Liver (tissue), 9 donors: Measurements from ENCODE around the gene ZNF778. TPM values are rescaled to one million over a fixed set of nuclear protein-coding genes. Genes with fewer than 3 reads are reported as not detected.

Source experiments
- DNase-seq: peaks from one replicate; pipeline ENCODE4 v3.0.0-alpha.2; 2017; ENCODE audit warnings: low spot score
- H3K27ac ChIP-seq, 2 donors: one replicate each; pipeline ENCODE4 v1.7.0; 2013; ENCODE audit warnings: inconsistent platforms in 2 of 2, low read length in 2 of 2, control low read depth in 1 of 2, low read depth in 1 of 2, mild to moderate bottlenecking in 1 of 2
- H3K27me3 ChIP-seq, 4 donors: one replicate each; pipeline versions ENCODE4 v1.6.1 to v1.7.0; 2013; ENCODE audit warnings: low read length in 3 of 4, inconsistent platforms in 1 of 4, mild to moderate bottlenecking in 1 of 4, moderate library complexity in 1 of 4; ENCODE audit not compliant: control insufficient read depth in 4 of 4, insufficient read depth in 4 of 4
- H3K36me3 ChIP-seq, 4 donors: one replicate each; pipeline versions ENCODE4 v1.6.1 to v1.7.0; 2013; ENCODE audit warnings: low read length in 3 of 4, mild to moderate bottlenecking in 3 of 4, low read depth in 1 of 4, moderate library complexity in 1 of 4; ENCODE audit not compliant: control insufficient read depth in 4 of 4, insufficient read depth in 3 of 4
- H3K4me1 ChIP-seq, 4 donors: one replicate each; pipeline versions ENCODE4 v1.6.1 to v1.7.0; 2013; ENCODE audit warnings: low read length in 3 of 4, mild to moderate bottlenecking in 3 of 4, moderate library complexity in 1 of 4; ENCODE audit not compliant: control insufficient read depth in 4 of 4, insufficient read depth in 4 of 4
- H3K4me3 ChIP-seq, 3 donors: one replicate each; pipeline versions ENCODE4 v1.6.1 to v1.7.0; 2013; ENCODE audit warnings: low read length in 3 of 3, control low read depth in 1 of 3, low read depth in 1 of 3, mild to moderate bottlenecking in 1 of 3
- H3K9ac ChIP-seq, 2 donors: one replicate each; pipeline ENCODE4 v1.7.0; 2013; ENCODE audit warnings: low read length in 2 of 2, mild to moderate bottlenecking in 2 of 2, moderate library complexity in 2 of 2, control low read depth in 1 of 2, low read depth in 1 of 2
- H3K9me3 ChIP-seq, 4 donors: one replicate each; pipeline versions ENCODE4 v1.6.1 to v1.7.0; 2013; ENCODE audit warnings: low read length in 3 of 4; ENCODE audit not compliant: control insufficient read depth in 4 of 4
- ATF3 ChIP-seq: IDR thresholded peaks from 2 replicates; pipeline ENCODE4 v1.6.1; 2016; ENCODE audit warnings: antibody characterized with exemption
- CTCF ChIP-seq: fragments of 150-350 bp; IDR thresholded peaks from 2 replicates; pipeline ENCODE4 v1.5.1; 2017; ENCODE audit warnings: improper control_type of control experiment, low read depth, low read length; ENCODE audit not compliant: missing input control
- EGR1 ChIP-seq, 2 donors: IDR thresholded peaks; 2 replicates each; pipeline ENCODE4 v1.6.1; 2016 to 2018; ENCODE audit warnings: antibody characterized with exemption in 2 of 2, low read depth in 2 of 2
- FOXA1 ChIP-seq: IDR thresholded peaks from 2 replicates; pipeline ENCODE4 v1.6.1; 2016; ENCODE audit warnings: antibody characterized with exemption
- GABPA ChIP-seq, 2 donors: IDR thresholded peaks in 1 of 2; conservative IDR thresholded peaks in 1 of 2; 2 replicates each; pipeline ENCODE4 v1.6.1; 2016; ENCODE audit warnings: antibody characterized with exemption in 2 of 2, mild to moderate bottlenecking in 1 of 2, moderate library complexity in 1 of 2
- HNF4A ChIP-seq, 2 donors: conservative IDR thresholded peaks; 2 replicates each; pipeline ENCODE4 v1.6.1; 2016; ENCODE audit warnings: antibody characterized with exemption in 2 of 2, mild to moderate bottlenecking in 2 of 2
- HNF4G ChIP-seq: IDR thresholded peaks from 2 replicates; pipeline ENCODE4 v1.6.1; 2016; ENCODE audit warnings: antibody characterized with exemption
- JUND ChIP-seq, 2 donors: IDR thresholded peaks; 2 replicates each; pipeline ENCODE4 v1.6.1; 2016; ENCODE audit warnings: antibody characterized with exemption in 2 of 2
- MAX ChIP-seq: IDR thresholded peaks from 2 replicates; pipeline ENCODE4 v1.6.1; 2016; ENCODE audit warnings: antibody characterized with exemption
- RAD21 ChIP-seq, 2 donors: IDR thresholded peaks; 2 replicates each; pipeline ENCODE4 v1.6.1; 2016; ENCODE audit warnings: antibody characterized with exemption in 2 of 2, mild to moderate bottlenecking in 2 of 2
- REST ChIP-seq: IDR thresholded peaks from 2 replicates; pipeline ENCODE4 v1.6.1; 2016; ENCODE audit warnings: antibody characterized with exemption, mild to moderate bottlenecking
- SP1 ChIP-seq: IDR thresholded peaks from 2 replicates; pipeline ENCODE4 v1.6.1; 2018; ENCODE audit warnings: antibody characterized with exemption, mild to moderate bottlenecking
- TAF1 ChIP-seq: conservative IDR thresholded peaks from 2 replicates; pipeline ENCODE4 v1.6.1; 2016; ENCODE audit warnings: antibody characterized with exemption, mild to moderate bottlenecking
- YY1 ChIP-seq: IDR thresholded peaks from 2 replicates; pipeline ENCODE4 v1.6.1; 2016; ENCODE audit warnings: antibody characterized with exemption, mild to moderate bottlenecking
- ZBTB33 ChIP-seq: IDR thresholded peaks from 2 replicates; pipeline ENCODE4 v1.6.1; 2016; ENCODE audit warnings: antibody characterized with exemption
- WGBS: extraction: QIAGEN DNeasy Blood & Tissue Kit; methylation state at CpG from one replicate; pipeline ENCODE4 v1.1.7; 2013; 5-methylcytosine and 5-hydroxymethylcytosine counted together
- polyA plus RNA-seq, 2 donors: library from polyadenylated mRNA; stranded (reverse) in 1 of 2; unstranded in 1 of 2; fragments of 200-250 nt in 1 of 2; fragments of >200 nt in 1 of 2; fragmentation: Nextera tagmentation in 1 of 2; extraction: Ambion mirVana in 1 of 2; gene quantifications; one replicate each; pipeline versions ENCODE4 v1.2.1 to v1.2.3, GENCODE V29; 2013 to 2015
- total RNA-seq, 2 donors: library from RNA; depleted of rRNA; stranded (reverse); fragments of >200 nt; gene quantifications; one replicate each; pipeline ENCODE4 v1.2.3, GENCODE V29; 2014
- donor health status: healthy.
- donor health status: healthy.
- donor health status: healthy.
- donor health status: healthy.
- donor health status: healthy.

ZNF778 gene
- total and polyA plus RNA-seq, 4 donors: 0.75 to 9.2 (median 4.2) TPM

- H3K9ac ChIP-seq: no peak overlapping the region
- H3K27me3 ChIP-seq: peaks cover 0 to 13% (median 6%) of the 10 kb centered on the region in 4 donors
- no peak for DNase-seq
- no peaks in the 10 kb centered on the region for H3K36me3 ChIP-seq
- H3K9me3 ChIP-seq: peaks cover 0 to 3% (median 1%) of the 10 kb centered on the region in 4 donors
- peaks cover 0 to 10% (median 9%) of the 10 kb centered on the region in 4 donors for H3K4me1 ChIP-seq
- TF ChIP-seq ZBTB33: no peak
- no peak for TF ChIP-seq GABPA (IDR thresholded peaks at IDR 0.05 in 1 of 2, conservative IDR thresholded peaks at IDR 0.05 in 1 of 2)
- TF ChIP-seq HNF4G: no peak
- no peak for TF ChIP-seq JUND (IDR thresholded peaks at IDR 0.05)
- no peak for TF ChIP-seq TAF1
- TF ChIP-seq YY1: no peak
- TF ChIP-seq SP1: no peak
- TF ChIP-seq FOXA1: no peak
- TF ChIP-seq ATF3: no peak
- no peak for TF ChIP-seq EGR1 (IDR thresholded peaks at IDR 0.05; ENCODE audit: low read depth in 2 of 2)
- no peak for TF ChIP-seq HNF4A (conservative IDR thresholded peaks at IDR 0.05)
- no peak overlapping the region for H3K27ac ChIP-seq
- H3K4me3 ChIP-seq: no peak overlapping the region
- WGBS: 85% methylated on average over 26 of the region's 26 CpGs
Measured at GRCh38 chr16:89197633-89198416, 19.7 kb upstream of the ZNF778 start.

GRCh38 chr16:89198417-89199240 lies 18.9 kb upstream of the ZNF778 start:
- no peak for TF ChIP-seq RAD21 (IDR thresholded peaks at IDR 0.05)
- no peak for TF ChIP-seq JUND (IDR thresholded peaks at IDR 0.05)
- TF ChIP-seq REST: no peak
- no peak for TF ChIP-seq HNF4G
- no peak for TF ChIP-seq CTCF
- no peak for TF ChIP-seq HNF4A (conservative IDR thresholded peaks at IDR 0.05)
- TF ChIP-seq ATF3: no peak
- TF ChIP-seq ZBTB33: no peak
- no peak for TF ChIP-seq FOXA1
- TF ChIP-seq YY1: no peak
- no peak for TF ChIP-seq TAF1
- no peak for TF ChIP-seq MAX
- Histone ChIP-seq H3K9ac (no peak overlapping the region), H3K27me3 (peaks cover 0 to 13% (median 8%) of the 10 kb centered on the region in 4 donors), H3K4me1 (peaks cover 0 to 10% (median 9%) of the 10 kb centered on the region in 4 donors), H3K27ac (no peak overlapping the region), H3K36me3 (no peaks in the 10 kb centered on the region), H3K9me3 (peaks cover 0 to 6% (median 1%) of the 10 kb centered on the region in 4 donors), H3K4me3 (no peak overlapping the region)
- 84% methylated on average over 28 of the region's 28 CpGs for WGBS
- no peak for DNase-seq
